Nephron progenitor cell (in vitro differentiated cells): ENCODE results near the gene JADE2.

Source experiments
- DNase-seq: peaks from one replicate; pipeline ENCODE4 v3.0.0; 2021
- H3K27ac Mint-ChIP-seq: 2 replicates; pipeline ENCODE4 v1.8.0; 2021; ENCODE audit warnings: mild to moderate bottlenecking, moderate library complexity, mixed read lengths
- H3K27me3 Mint-ChIP-seq: 2 replicates; pipeline ENCODE4 v1.8.0; 2021; ENCODE audit warnings: mild to moderate bottlenecking, low read depth, mixed read lengths; ENCODE audit not compliant: poor library complexity
- H3K36me3 Mint-ChIP-seq: 2 replicates; pipeline ENCODE4 v1.8.0; 2021; ENCODE audit warnings: low read depth, mixed read lengths
- H3K4me1 Mint-ChIP-seq: 2 replicates; pipeline ENCODE4 v1.8.0; 2021; ENCODE audit warnings: mixed read lengths
- H3K4me3 Mint-ChIP-seq: 2 replicates; pipeline ENCODE4 v1.8.0; 2021; ENCODE audit warnings: mild to moderate bottlenecking, moderate library complexity, mixed read lengths
- H3K9me3 Mint-ChIP-seq: 2 replicates; pipeline ENCODE4 v1.8.0; 2021; ENCODE audit warnings: mild to moderate bottlenecking, moderate library complexity, mixed read lengths
- TF ChIP-seq, protein P1 (sequence below): fragments of 200-600 bp; sonication (generic); IDR thresholded peaks from 2 replicates; pipeline ENCODE4 v1.5.0; 2021; ENCODE audit warnings: antibody characterized with exemption

Gene JADE2

DNA sequence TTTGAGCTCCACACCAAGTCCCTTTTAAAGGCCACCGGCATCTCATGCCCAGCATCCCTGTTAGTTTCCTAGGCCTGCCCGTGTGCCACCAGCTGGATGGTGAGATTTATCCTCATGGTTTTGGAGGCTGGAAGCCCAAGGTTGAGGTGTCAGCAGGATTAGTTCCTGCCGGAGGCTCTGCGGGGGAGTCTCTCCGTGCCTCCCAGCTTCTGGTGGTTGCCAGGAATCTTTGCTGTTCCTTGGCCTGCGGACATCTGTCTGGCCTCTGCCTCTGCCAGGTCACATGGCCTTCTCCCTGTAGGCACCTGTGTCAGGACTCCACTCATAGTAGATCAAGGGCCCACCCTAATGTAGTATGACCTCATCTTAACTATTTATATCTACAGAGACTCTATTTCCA, 45.4 kb downstream of the JADE2 start:
- no peak overlapping the region for H3K4me3 Mint-ChIP-seq
- DNase-seq: no peak
- no peaks in the 10 kb centered on the region for H3K9me3 Mint-ChIP-seq
- H3K4me1 Mint-ChIP-seq: peaks cover 55% of the 10 kb centered on the region
- peak overlapping the region; percentile 22 for H3K27ac Mint-ChIP-seq
- no peaks in the 10 kb centered on the region for H3K36me3 Mint-ChIP-seq
- no peaks in the 10 kb centered on the region for H3K27me3 Mint-ChIP-seq
- TF ChIP-seq, protein P1, sequence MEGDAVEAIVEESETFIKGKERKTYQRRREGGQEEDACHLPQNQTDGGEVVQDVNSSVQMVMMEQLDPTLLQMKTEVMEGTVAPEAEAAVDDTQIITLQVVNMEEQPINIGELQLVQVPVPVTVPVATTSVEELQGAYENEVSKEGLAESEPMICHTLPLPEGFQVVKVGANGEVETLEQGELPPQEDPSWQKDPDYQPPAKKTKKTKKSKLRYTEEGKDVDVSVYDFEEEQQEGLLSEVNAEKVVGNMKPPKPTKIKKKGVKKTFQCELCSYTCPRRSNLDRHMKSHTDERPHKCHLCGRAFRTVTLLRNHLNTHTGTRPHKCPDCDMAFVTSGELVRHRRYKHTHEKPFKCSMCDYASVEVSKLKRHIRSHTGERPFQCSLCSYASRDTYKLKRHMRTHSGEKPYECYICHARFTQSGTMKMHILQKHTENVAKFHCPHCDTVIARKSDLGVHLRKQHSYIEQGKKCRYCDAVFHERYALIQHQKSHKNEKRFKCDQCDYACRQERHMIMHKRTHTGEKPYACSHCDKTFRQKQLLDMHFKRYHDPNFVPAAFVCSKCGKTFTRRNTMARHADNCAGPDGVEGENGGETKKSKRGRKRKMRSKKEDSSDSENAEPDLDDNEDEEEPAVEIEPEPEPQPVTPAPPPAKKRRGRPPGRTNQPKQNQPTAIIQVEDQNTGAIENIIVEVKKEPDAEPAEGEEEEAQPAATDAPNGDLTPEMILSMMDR: no peak

DNA sequence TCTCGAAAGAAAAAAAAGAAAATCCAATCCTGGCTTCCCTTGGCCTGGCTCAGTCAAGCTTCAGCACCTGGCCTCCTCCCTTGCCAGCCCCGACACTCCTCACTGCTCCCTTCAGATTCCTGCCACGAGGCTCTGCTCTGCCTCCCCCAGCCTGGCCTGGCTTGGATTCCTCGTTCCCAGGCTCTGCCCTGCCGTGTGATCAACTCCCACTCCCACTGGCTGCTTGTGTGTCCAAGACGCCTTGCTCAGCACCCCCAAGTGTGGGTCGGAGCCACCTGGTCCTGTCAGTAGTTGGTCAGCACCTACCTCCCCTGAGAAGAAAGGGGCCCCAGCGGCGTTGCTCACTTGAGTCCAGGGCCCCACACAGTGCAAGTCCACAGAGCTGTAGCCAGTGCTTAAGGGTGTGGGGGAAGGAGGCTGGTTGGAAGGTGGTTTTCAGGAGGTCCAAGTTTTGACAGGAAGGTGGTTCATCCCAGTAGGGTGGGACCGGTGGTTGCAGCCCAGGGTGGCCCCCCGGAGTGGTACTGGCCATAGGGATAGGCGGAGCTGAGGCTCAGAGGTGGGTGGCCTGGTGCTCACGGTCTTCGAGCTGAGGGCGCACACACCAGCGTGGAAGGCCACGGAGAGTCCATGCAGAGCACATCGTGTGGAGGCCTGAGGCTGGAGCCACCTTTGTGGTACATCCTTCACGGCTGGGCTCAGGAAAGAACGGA, 46.4 kb downstream of the JADE2 start:
- TF ChIP-seq, protein P1: no peak
- DNase-seq: no peak
- no peak overlapping the region for H3K4me3 Mint-ChIP-seq
- peak overlapping the region; percentile 57 for H3K27ac Mint-ChIP-seq
- H3K9me3 Mint-ChIP-seq: no peaks in the 10 kb centered on the region
- H3K27me3 Mint-ChIP-seq: no peaks in the 10 kb centered on the region
- H3K4me1 Mint-ChIP-seq: peaks cover 58% of the 10 kb centered on the region
- no peaks in the 10 kb centered on the region for H3K36me3 Mint-ChIP-seq

DNA sequence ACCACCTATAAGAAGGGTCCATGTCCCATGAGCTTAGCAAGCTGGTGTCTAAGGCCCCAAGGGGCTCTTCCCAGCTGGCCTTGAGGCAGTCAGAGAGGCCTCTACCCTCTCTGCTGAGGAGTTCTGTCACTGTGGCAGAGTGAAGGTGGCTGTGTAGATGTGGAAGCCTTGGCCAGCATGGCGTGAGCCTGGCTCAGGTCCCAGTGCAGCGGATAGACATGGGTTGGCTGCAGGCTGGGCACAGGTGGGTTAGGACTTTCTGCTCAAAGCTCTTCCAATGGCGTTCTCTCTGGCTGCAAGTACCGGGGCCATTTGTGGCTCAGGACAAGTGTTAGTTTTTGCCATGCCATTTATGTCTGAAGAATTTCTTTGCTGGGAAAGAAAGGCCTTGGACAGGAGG, 47.3 kb downstream of the JADE2 start:
- Mint-ChIP-seq H3K27me3 (no peaks in the 10 kb centered on the region), H3K27ac (no peak overlapping the region), H3K4me3 (no peak overlapping the region), H3K36me3 (no peaks in the 10 kb centered on the region), H3K4me1 (peaks cover 59% of the 10 kb centered on the region), H3K9me3 (no peaks in the 10 kb centered on the region)
- TF ChIP-seq, protein P1: no peak
- no peak for DNase-seq

DNA sequence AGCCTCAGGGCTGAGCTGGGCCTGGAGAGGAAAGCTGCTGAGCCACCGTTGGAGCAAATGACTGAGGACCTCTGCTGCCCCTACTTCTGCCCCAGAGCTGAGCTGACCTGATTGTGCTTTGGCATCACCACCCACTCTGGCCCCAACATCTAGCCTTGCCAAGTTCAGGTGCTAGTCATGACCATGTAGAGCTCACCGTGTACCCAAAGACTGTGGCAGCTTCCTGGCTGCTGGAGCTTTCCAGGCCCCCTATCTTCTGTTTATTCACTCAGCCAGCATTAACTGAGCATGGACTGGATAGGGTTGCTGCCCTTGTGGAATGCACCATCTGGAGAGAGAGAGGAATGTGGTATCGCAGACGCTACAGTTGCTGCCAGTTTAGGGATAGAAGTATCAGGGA, 49.1 kb downstream of the JADE2 start:
- Mint-ChIP-seq H3K4me1 (peaks cover 45% of the 10 kb centered on the region), H3K36me3 (no peaks in the 10 kb centered on the region), H3K27me3 (no peaks in the 10 kb centered on the region), H3K27ac (no peak overlapping the region), H3K9me3 (no peaks in the 10 kb centered on the region), H3K4me3 (no peak overlapping the region)
- no peak for DNase-seq
- TF ChIP-seq, protein P1: no peak

DNA sequence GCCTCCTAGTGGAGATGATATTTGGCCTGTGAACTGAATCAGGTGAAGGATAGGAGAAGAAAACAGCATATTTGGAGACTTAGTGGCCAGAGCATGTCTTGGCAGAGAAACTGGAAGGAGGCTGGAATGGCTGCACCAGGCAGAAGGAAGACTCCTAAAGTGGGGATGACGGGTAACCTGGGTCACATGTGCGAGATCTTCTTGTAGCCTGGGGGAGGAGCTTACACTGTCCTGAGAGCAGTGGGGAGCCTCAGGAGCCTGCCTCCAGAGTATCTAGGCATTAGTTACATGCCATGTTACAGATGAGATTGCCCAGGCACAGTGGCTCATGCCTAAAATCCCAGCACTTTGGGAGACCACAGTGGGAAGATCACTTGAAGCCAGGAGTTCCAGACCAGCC, 49.8 kb downstream of the JADE2 start:
- Mint-ChIP-seq H3K36me3 (no peaks in the 10 kb centered on the region), H3K4me3 (no peak overlapping the region), H3K27ac (no peak overlapping the region), H3K27me3 (no peaks in the 10 kb centered on the region), H3K9me3 (no peaks in the 10 kb centered on the region), H3K4me1 (peaks cover 42% of the 10 kb centered on the region)
- TF ChIP-seq, protein P1: no peak
- no peak for DNase-seq

DNA sequence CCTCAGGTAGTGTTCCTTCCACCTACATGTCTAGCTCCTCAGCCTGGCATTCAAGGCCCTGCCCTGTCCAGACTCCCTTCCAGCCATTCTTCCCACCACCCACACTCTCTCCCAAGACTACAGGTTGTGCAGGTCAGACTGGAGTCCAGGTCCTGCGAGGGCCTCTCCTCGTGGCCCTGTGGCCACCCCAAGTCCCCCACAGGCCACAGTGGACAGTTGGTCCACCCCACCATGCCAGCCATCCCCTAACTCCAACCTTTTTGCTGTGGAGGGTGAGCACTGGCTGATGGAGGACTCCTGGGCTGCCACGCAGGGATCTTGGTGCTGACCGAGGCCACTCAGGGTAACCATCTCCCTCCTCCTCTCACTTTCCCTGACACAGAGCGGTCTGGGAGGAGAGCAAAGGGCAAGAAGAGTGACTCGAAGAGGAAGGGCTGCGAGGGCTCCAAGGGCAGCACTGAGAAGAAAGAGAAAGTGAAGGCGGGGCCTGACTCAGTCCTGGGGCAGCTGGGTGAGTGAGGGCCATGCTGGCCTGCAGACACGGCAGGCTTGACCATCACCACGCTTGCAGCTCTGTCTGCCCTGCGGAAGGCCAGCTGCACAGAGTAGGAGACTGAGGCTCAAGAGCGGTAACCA, 51.0 kb downstream of the JADE2 start:
- no peak for DNase-seq
- H3K4me1 Mint-ChIP-seq: peaks cover 41% of the 10 kb centered on the region
- TF ChIP-seq, protein P1: no peak
- peaks cover 4% of the 10 kb centered on the region for H3K27me3 Mint-ChIP-seq
- H3K36me3 Mint-ChIP-seq: no peaks in the 10 kb centered on the region
- H3K27ac Mint-ChIP-seq: no peak overlapping the region
- no peak overlapping the region for H3K4me3 Mint-ChIP-seq
- H3K9me3 Mint-ChIP-seq: no peaks in the 10 kb centered on the region
